CD4-positive, alpha-beta memory T cell (primary cell): ENCODE results near the gene XIRP2. TPM values are rescaled to one million over a fixed set of nuclear protein-coding genes. Genes with fewer than 3 reads are reported as not detected.
A peak's percentile ranks its signal among the peaks of the same experiment; 100 is the strongest.
"Not testable (repeated sequence)": the region's sequence is repeated elsewhere in the genome, so short reads cannot be mapped to it uniquely, and the experiment has no call there.

Experiments
- CTCF ChIA-PET: fragments of 350-600 bp; sonication (Branson Sonifier 250); formaldehyde crosslinking; loops from one replicate; lab custom pipeline; 2021; ENCODE audit warnings: inconsistent platforms; ENCODE audit not compliant: partially characterized antibody; lab: Charles Lee
- POLR2A ChIA-PET: fragments of 350-600 bp; sonication (Branson Sonifier 250); formaldehyde crosslinking; loops from one replicate; lab custom pipeline; 2021; ENCODE audit not compliant: partially characterized antibody; lab: Charles Lee
- DNase-seq, 5 donors: peaks; one replicate each; pipeline versions ENCODE4 v3.0.0 to v3.0.0-alpha.2; 2020 to 2022; ENCODE audit warnings: mixed read lengths in 1 of 5
- H3K27ac ChIP-seq: one replicate; pipeline ENCODE4 v1.7.0; 2013; ENCODE audit warnings: low read depth, low read length
- H3K27me3 ChIP-seq: 2 replicates; pipeline ENCODE4 v1.7.0; 2013; ENCODE audit warnings: mild to moderate bottlenecking, low read length, moderate library complexity; ENCODE audit not compliant: insufficient read depth
- H3K36me3 ChIP-seq: 2 replicates; pipeline ENCODE4 v1.7.0; 2013; ENCODE audit warnings: mild to moderate bottlenecking, low read length, moderate library complexity; ENCODE audit not compliant: insufficient read depth
- H3K4me1 ChIP-seq: 2 replicates; pipeline ENCODE4 v1.7.0; 2013; ENCODE audit warnings: mild to moderate bottlenecking, low read length, moderate library complexity; ENCODE audit not compliant: insufficient read depth
- H3K4me3 ChIP-seq, 2 donors: one replicate each; pipeline ENCODE4 v1.7.0; 2013; ENCODE audit warnings: low read length in 2 of 2, mild to moderate bottlenecking in 1 of 2
- H3K9me3 ChIP-seq, 2 donors: one replicate each; pipeline ENCODE4 v1.7.0; 2013; ENCODE audit warnings: low read length in 2 of 2, control low read depth in 1 of 2; ENCODE audit not compliant: control insufficient read depth in 1 of 2
- H3K27ac Mint-ChIP-seq, 7 donors: one replicate each; pipeline ENCODE4 v1.8.0; 2020 to 2021; ENCODE audit warnings: mixed read lengths in 7 of 7, mild to moderate bottlenecking in 6 of 7, inconsistent platforms in 3 of 7, moderate library complexity in 3 of 7
- H3K27me3 Mint-ChIP-seq, 2 donors: one replicate each; pipeline ENCODE4 v1.8.0; 2020 to 2021; ENCODE audit warnings: mixed read lengths in 2 of 2
- H3K36me3 Mint-ChIP-seq, 2 donors: one replicate each; pipeline ENCODE4 v1.8.0; 2020 to 2021; ENCODE audit warnings: mixed read lengths in 2 of 2, inconsistent platforms in 1 of 2, mild to moderate bottlenecking in 1 of 2
- H3K4me1 Mint-ChIP-seq, 4 donors: one replicate each; pipeline ENCODE4 v1.8.0; 2020 to 2021; ENCODE audit warnings: mixed read lengths in 4 of 4, mild to moderate bottlenecking in 1 of 4
- H3K4me3 Mint-ChIP-seq, 8 donors: one replicate each; pipeline ENCODE4 v1.8.0; 2020 to 2021; ENCODE audit warnings: mixed read lengths in 8 of 8, mild to moderate bottlenecking in 7 of 8, moderate library complexity in 6 of 8, inconsistent platforms in 3 of 8
- H3K9me3 Mint-ChIP-seq, 8 donors: one replicate each; pipeline ENCODE4 v1.8.0; 2020 to 2021; ENCODE audit warnings: mixed read lengths in 8 of 8, mild to moderate bottlenecking in 5 of 8, inconsistent platforms in 3 of 8, moderate library complexity in 1 of 8
- intact Hi-C: fragments of 100-400 bp; cut with micrococcal nuclease; formaldehyde crosslinking; loops from one replicate; pipeline ENCODE4 v1.15.1; 2023
- polyA plus RNA-seq, 2 donors: library from polyadenylated mRNA; unstranded; fragments of 300-500 nt; fragmentation: Illumina TruSeq; gene quantifications; one replicate each; pipeline ENCODE4 v1.2.3, GENCODE V29; 2021
- total RNA-seq, 2 experiments: library from RNA; stranded (reverse); gene quantifications; one replicate each; pipeline ENCODE4 v1.2.3, GENCODE V29; 2021

XIRP2 gene
- total and polyA plus RNA-seq, 4 experiments from 2014 or later = not detected

DNA sequence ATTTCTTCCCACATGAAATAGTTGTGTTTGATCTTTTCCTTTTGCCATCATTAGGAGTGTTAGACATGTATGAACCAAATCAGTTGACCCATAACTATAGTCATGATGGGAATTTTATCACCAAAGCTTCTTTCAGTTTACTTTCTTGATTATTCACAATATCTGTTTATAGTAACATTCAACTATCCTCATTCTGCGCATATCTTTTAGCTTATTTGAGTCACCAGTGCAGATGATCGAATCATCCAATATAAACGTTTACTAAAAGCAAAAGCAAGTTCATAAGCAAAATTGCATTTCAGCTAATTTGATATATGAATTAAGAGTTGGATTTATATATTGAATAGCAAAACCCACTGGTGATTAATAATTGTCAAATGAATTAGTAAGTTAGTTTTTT, 216.4 kb downstream of the XIRP2 start:
- intact Hi-C loops = no loop called here
- Mint-ChIP-seq H3K36me3 (no peaks in the 10 kb centered on the region), H3K27ac (no peak overlapping the region), H3K27me3 (no peaks in the 10 kb centered on the region), H3K9me3 (peaks cover 0 to 5% (median 1%) of the 10 kb centered on the region in 8 donors), H3K4me1 (no peaks in the 10 kb centered on the region), H3K4me3 (no peak overlapping the region)
- H3K4me3 ChIP-seq = no peak overlapping the region
- H3K36me3 ChIP-seq = no peaks in the 10 kb centered on the region
- no peaks in the 10 kb centered on the region for H3K4me1 ChIP-seq
- ChIA-PET POLR2A (no interaction called here), CTCF (no interaction called here)
- no peaks in the 10 kb centered on the region for H3K9me3 ChIP-seq
- H3K27me3 ChIP-seq = no peaks in the 10 kb centered on the region
- H3K27ac ChIP-seq = no peak overlapping the region
- DNase-seq = no peak

DNA sequence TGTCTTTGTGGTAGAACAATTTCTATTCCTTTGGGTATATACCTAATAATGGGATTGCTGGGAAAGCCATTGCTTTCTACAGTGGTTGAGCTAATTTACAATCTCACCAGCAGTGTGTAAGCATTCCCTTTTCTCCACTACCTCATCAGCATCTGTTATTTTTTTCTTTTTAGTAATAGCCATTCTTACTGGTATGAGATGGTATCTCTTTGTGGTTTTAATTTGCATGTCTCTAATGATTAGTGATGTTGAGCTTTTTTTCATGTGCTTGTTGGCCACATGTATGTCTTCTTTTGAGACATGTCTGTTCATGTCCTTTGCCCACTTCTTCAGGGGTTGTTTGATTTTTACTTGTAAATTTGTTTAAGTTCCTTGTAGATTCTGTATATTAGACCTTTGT, 221.4 kb downstream of the XIRP2 start:
- intact Hi-C loops, H3K4me1 Mint-ChIP-seq, H3K36me3 ChIP-seq, H3K27ac ChIP-seq, H3K27ac Mint-ChIP-seq, H3K4me3 Mint-ChIP-seq, H3K27me3 ChIP-seq, H3K4me3 ChIP-seq, CTCF ChIA-PET, H3K36me3 Mint-ChIP-seq, POLR2A ChIA-PET, H3K27me3 Mint-ChIP-seq, H3K4me1 ChIP-seq, H3K9me3 ChIP-seq, DNase-seq: not testable (repeated sequence)
- H3K9me3 Mint-ChIP-seq = peaks cover 2 to 11% (median 4%) of the 10 kb centered on the region in 8 donors

DNA sequence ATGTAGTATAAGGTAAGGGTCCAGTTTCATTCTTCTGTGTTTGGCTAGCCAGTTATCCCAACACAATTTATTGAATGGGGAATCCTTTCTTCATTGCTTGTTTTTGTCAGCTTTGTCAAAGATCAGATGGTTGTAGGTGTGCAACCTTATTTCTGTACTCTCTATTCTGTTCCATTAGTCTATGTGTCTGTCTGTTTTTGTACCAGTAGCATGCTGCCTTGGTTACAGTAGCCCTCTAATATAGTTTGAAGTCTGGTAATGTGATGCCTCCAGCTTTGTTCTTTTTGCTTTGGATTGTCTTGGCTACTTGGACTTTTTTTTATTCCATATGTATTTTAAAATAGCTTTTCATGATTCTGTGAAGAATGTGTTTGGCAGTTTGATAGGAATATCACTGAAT, 222.1 kb downstream of the XIRP2 start:
- Mint-ChIP-seq H3K4me3 (no peak overlapping the region), H3K27me3 (peaks cover 0 to 2% of the 10 kb centered on the region in 2 donors), H3K27ac (no peak overlapping the region), H3K36me3 (no peaks in the 10 kb centered on the region), H3K9me3 (peaks cover 2 to 11% (median 3%) of the 10 kb centered on the region in 8 donors), H3K4me1 (no peaks in the 10 kb centered on the region)
- ChIA-PET CTCF (no interaction called here), POLR2A (no interaction called here)
- DNase-seq = no peak
- no peaks in the 10 kb centered on the region for H3K27me3 ChIP-seq
- H3K4me3 ChIP-seq = no peak overlapping the region
- H3K27ac ChIP-seq = no peak overlapping the region
- no peaks in the 10 kb centered on the region for H3K36me3 ChIP-seq
- no peaks in the 10 kb centered on the region for H3K4me1 ChIP-seq
- intact Hi-C loops = no loop called here
- no peaks in the 10 kb centered on the region for H3K9me3 ChIP-seq

DNA sequence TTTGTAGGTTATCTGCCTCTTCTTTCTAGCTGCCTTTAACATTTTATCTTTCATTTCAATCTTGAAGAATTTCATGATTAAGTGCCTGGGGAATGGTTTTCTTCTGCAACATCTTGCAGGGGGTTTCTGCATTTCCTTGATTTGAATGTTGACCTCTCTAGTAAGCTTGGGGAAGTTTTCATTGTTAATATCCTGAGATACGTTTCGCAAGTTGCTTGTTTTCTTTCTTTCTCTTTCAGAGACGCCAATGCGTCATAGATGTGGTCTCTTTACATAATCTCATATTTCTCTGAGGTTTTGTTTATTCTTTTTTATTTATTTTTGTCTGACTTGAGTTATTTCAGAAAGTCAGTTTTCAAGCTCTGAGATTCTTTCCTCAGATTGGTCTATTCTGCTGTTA, 225.7 kb downstream of the XIRP2 start:
- intact Hi-C loops = no loop called here
- H3K36me3 Mint-ChIP-seq = no peaks in the 10 kb centered on the region
- no peak for DNase-seq
- Histone ChIP-seq H3K27me3 (no peaks in the 10 kb centered on the region), H3K9me3 (no peaks in the 10 kb centered on the region), H3K4me3 (no peak overlapping the region), H3K4me1 (no peaks in the 10 kb centered on the region), H3K27ac (no peak overlapping the region), H3K36me3 (no peaks in the 10 kb centered on the region)
- no peak overlapping the region for H3K27ac Mint-ChIP-seq
- POLR2A ChIA-PET = no interaction called here
- H3K4me3 Mint-ChIP-seq = no peak overlapping the region
- H3K9me3 Mint-ChIP-seq = peaks cover 0 to 15% (median 6%) of the 10 kb centered on the region in 8 donors
- H3K27me3 Mint-ChIP-seq = peaks cover 0 to 2% of the 10 kb centered on the region in 2 donors
- CTCF ChIA-PET = no interaction called here
- no peaks in the 10 kb centered on the region for H3K4me1 Mint-ChIP-seq

DNA sequence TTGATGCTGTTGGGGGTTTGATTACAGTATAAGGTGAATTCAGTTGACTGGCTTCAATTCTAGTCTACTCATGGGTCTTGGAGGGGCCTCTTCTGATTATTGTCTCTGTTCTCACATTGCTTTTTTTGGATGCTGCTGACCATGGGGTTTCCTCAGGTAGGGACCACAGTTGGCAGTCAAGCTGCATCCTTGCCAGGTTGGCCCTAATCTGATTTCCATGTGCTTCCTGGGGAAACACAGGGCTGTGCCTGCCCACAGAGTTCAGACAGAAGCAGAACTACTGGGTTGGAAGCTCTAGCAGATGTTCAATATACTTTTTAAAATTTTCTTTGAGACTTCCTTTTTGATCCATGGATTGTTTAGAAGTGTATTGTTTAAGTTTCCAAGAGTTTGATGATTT, 227.3 kb downstream of the XIRP2 start:
- peak overlapping the region in 1 of 7 donors; percentile 77 for H3K27ac Mint-ChIP-seq
- POLR2A ChIA-PET = no interaction called here

DNA sequence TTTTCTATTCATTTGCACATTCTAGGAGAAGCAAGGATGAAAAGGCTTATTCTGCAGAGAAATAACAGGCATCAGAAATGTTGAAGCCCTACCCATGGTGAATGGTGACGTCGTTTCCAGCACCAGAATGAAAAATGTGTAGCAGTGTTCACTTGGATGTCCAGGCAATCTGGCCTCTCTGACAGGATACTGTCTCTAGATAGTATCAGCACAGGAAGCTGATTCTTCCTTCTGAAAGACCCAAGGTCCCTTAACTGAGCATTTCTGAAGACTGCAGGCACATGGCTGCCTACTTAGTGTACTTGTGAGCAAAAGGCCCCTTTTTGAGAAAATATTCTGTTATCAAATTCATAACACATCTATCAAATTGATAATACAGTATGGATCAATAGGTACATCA, 234.1 kb downstream of the XIRP2 start:
- no peak for DNase-seq
- Histone ChIP-seq H3K4me1 (no peaks in the 10 kb centered on the region), H3K36me3 (no peaks in the 10 kb centered on the region), H3K4me3 (no peak overlapping the region), H3K27ac (no peak overlapping the region), H3K9me3 (no peaks in the 10 kb centered on the region), H3K27me3 (no peaks in the 10 kb centered on the region)
- H3K4me3 Mint-ChIP-seq = no peak overlapping the region
- intact Hi-C loops = no loop called here
- H3K4me1 Mint-ChIP-seq = no peaks in the 10 kb centered on the region
- H3K27me3 Mint-ChIP-seq = no peaks in the 10 kb centered on the region
- no peaks in the 10 kb centered on the region for H3K36me3 Mint-ChIP-seq
- peaks cover 0 to 6% (median 0%) of the 10 kb centered on the region in 8 donors for H3K9me3 Mint-ChIP-seq
- POLR2A ChIA-PET = no interaction called here
- no peak overlapping the region for H3K27ac Mint-ChIP-seq
- CTCF ChIA-PET = no interaction called here

More for the DNA sequence above, 227.3 kb downstream of the XIRP2 start:
- no peaks in the 10 kb centered on the region for H3K4me1 ChIP-seq
- Mint-ChIP-seq H3K4me1 (no peaks in the 10 kb centered on the region), H3K36me3 (no peaks in the 10 kb centered on the region), H3K9me3 (peaks cover 0 to 15% (median 2%) of the 10 kb centered on the region in 8 donors), H3K27me3 (peaks cover 0 to 2% of the 10 kb centered on the region in 2 donors), H3K4me3 (no peak overlapping the region)
- H3K36me3 ChIP-seq = no peaks in the 10 kb centered on the region
- intact Hi-C loops = no loop called here
- no peak for DNase-seq
- H3K27ac ChIP-seq = no peak overlapping the region
- H3K4me3 ChIP-seq = no peak overlapping the region
- H3K9me3 ChIP-seq = no peaks in the 10 kb centered on the region
- CTCF ChIA-PET = no interaction called here
- no peaks in the 10 kb centered on the region for H3K27me3 ChIP-seq

DNA sequence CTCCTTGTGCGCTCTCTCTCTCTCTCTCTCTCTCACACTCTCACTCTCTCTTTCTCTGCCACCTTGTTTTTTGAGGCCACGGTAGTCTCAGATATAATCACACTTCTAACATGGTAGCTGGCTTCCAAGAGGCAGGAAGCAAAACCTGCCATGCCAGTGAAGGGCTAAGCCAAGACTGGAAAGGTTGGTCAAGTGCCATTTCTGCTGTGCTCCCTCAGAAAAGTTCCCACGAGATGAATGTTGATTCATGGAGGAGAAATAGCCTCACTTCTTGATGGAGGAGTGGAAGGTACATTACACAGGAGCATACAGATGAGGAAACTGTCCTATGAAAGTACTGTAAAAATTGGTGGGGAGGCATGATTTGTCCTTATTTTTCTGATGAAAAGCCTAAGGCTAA, 237.9 kb downstream of the XIRP2 start:
- no peak for DNase-seq
- no peak overlapping the region for H3K27ac Mint-ChIP-seq
- CTCF ChIA-PET = no interaction called here

DNA sequence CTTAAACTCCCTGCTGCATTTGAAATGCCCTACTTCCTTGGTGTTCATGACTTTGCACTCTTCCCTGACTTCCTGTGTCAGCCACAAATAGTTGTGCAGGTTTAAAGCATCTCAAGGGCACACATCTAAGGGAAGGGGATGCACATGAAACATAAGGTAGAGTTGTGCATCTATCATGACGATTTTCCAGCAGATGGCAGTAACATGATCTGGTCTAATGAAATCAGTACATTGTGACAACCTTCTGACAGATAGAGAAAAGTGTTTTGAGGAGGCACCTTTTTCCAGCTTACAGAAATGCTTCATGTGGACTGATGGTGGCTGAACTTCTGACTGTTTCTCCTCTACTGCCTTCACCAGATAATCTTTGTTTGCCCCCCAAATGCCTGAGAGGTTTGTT, 238.9 kb downstream of the XIRP2 start:
- no peaks in the 10 kb centered on the region for H3K36me3 ChIP-seq
- ChIA-PET CTCF (no interaction called here), POLR2A (no interaction called here)
- H3K4me3 ChIP-seq = no peak overlapping the region
- intact Hi-C loops = no loop called here
- no peaks in the 10 kb centered on the region for H3K27me3 Mint-ChIP-seq
- no peak overlapping the region for H3K4me3 Mint-ChIP-seq
- no peaks in the 10 kb centered on the region for H3K4me1 Mint-ChIP-seq
- no peaks in the 10 kb centered on the region for H3K36me3 Mint-ChIP-seq
- DNase-seq = no peak
- H3K4me1 ChIP-seq = no peaks in the 10 kb centered on the region
- H3K27ac Mint-ChIP-seq = no peak overlapping the region
- no peaks in the 10 kb centered on the region for H3K27me3 ChIP-seq
- peaks cover 0 to 6% (median 0%) of the 10 kb centered on the region in 8 donors for H3K9me3 Mint-ChIP-seq
- H3K9me3 ChIP-seq = no peaks in the 10 kb centered on the region
- H3K27ac ChIP-seq = no peak overlapping the region

More for the DNA sequence above, 237.9 kb downstream of the XIRP2 start:
- Histone ChIP-seq H3K4me3 (no peak overlapping the region), H3K27me3 (no peaks in the 10 kb centered on the region), H3K36me3 (no peaks in the 10 kb centered on the region), H3K9me3 (no peaks in the 10 kb centered on the region), H3K27ac (no peak overlapping the region), H3K4me1 (no peaks in the 10 kb centered on the region)
- Mint-ChIP-seq H3K27me3 (no peaks in the 10 kb centered on the region), H3K36me3 (no peaks in the 10 kb centered on the region), H3K9me3 (peaks cover 0 to 6% (median 0%) of the 10 kb centered on the region in 8 donors), H3K4me1 (no peaks in the 10 kb centered on the region), H3K4me3 (no peak overlapping the region)
- POLR2A ChIA-PET = no interaction called here
- intact Hi-C loops = no loop called here
